GM08714 (cell line): ENCODE measurements around the gene JPH3.

ENCODE experiments used
- H3K4me3 ChIP-seq: fragments of 200-500 bp; sonication (Bioruptor generic); 2 replicates; pipeline ENCODE4 v1.5.1; 2014; ENCODE audit warnings: mild to moderate bottlenecking, low read length, inconsistent platforms
- ZNF274 ChIP-seq: IDR thresholded peaks from 2 replicates; pipeline ENCODE4 v1.6.1; 2012; ENCODE audit warnings: mild to moderate bottlenecking, low read depth, low read length

JPH3 gene

DNA sequence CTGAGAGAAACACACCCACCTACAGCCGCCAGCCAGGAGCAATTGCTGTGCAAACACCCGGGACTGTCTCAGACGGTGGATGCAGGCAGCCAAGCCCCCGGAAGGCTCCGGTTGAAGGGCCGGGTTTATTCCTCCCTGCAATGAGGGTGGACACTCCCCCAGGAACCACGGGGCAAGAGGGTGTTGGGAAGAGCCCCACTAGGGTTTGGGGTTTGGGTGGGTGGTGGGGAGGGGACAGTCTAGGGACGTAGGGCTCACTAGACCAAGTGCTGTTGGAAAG is 19.2 kb downstream of the JPH3 start:
- no peak for TF ChIP-seq ZNF274
- H3K4me3 ChIP-seq: no peak overlapping the region

DNA sequence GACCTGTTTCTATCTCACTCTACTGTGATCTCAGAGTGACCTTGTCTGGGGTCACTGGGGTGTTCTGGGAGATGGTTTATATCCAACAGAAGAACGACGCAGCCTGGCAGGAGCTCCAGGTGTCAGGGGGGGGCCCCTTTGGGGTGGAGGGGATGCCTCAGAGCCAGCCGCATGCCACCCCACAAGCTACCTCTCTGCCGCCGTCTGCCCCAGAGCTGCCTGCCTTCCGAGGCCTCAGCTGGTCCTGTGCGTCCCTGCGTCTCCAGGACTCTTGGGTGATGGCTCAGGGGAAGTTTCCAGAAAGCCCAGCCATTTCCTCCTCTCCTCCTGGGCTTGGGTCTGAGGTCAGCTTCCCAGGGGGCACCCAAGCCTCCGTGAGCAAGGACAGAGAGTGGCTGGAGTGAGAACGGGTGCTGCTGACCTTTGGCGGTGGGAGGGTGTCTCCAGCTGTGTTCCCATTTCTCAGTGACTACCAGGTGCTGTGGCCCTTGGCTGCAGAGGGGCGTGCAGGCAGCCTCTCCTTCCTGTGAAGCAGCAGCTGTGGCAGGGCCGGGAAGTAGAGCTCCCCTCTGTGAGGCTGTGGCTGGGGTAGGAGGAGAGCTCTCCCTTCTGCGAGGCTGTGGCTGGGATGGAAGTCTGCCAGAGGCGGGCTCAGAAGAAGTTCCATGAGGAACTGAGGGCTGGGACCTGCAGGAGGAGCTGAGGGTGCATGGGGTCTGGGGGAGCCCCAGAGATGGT is 19.8 kb downstream of the JPH3 start:
- no peak overlapping the region for H3K4me3 ChIP-seq
- TF ChIP-seq ZNF274: no peak

DNA sequence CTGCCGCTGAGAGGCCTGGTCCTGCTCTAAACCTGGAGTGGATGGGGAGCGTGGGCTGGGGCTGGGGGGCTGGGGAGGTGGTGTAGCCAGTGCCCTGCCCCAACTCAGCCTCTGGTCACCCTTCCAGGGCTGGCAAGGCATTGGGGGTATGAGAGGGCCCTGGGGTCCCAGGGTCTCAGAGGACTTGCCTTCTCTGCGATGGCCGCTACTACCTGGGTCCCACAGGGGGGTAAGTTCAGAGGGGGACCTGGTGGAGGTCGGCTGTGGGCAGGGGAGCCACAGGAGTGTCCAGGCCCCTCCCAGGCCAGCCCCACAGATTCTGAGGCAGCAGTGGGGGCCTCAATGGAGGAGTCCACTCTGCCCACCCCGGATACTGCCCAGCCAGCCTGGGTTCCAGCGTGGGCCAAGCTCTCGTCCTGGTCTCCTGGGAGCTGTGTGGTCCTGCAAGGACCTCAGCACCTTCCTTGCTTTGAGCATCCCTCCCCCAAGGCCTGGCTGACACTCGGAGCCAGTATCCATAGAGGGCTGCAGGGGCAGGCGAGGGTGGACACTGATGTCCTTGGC is 20.5 kb downstream of the JPH3 start:
- H3K4me3 ChIP-seq: no peak overlapping the region
- TF ChIP-seq ZNF274: no peak

GRCh38 chr16:87625241-87625797 is 23.0 kb downstream of the JPH3 start:
- no peak for TF ChIP-seq ZNF274
- no peak overlapping the region for H3K4me3 ChIP-seq

GRCh38 chr16:87626401-87626800 is 24.1 kb downstream of the JPH3 start:
- H3K4me3 ChIP-seq: no peak overlapping the region
- no peak for TF ChIP-seq ZNF274

GRCh38 chr16:87626905-87627304 is 24.6 kb downstream of the JPH3 start:
- H3K4me3 ChIP-seq: no peak overlapping the region
- no peak for TF ChIP-seq ZNF274

DNA sequence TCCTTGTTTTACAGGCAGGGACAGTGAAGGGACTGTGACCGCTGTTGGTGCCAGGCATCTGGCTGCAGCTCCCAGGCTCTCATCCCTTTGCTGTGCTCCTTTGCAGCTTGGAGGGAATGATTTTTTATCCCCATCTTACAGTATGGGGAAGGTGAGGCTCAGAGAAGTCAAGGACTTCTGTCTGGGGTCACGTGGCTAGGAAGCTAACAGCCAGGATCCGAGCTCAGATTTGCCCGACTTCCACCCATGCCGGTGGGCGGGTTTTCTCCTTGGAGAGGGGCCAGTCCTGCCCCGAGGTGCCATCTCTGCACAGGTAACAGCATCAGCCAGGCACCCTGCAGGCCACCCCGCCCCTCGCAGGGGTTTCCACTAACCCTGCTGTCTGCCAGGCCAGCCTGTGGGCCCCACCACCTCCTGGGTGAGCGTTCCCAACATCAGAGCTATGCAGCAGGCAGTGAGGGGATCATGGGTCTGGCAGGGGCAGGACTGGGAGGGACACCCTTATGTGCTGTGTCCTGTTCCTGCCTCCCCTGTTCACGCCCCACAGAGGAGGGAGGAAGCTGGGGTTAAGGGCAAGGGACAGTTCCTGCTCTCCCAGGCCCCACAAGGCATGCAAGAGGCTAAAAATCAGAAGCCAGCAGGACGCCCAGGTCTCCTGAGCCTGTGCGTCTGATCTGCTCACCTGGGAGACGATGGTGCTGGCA is 25.4 kb downstream of the JPH3 start:
- no peak overlapping the region for H3K4me3 ChIP-seq
- no peak for TF ChIP-seq ZNF274

DNA sequence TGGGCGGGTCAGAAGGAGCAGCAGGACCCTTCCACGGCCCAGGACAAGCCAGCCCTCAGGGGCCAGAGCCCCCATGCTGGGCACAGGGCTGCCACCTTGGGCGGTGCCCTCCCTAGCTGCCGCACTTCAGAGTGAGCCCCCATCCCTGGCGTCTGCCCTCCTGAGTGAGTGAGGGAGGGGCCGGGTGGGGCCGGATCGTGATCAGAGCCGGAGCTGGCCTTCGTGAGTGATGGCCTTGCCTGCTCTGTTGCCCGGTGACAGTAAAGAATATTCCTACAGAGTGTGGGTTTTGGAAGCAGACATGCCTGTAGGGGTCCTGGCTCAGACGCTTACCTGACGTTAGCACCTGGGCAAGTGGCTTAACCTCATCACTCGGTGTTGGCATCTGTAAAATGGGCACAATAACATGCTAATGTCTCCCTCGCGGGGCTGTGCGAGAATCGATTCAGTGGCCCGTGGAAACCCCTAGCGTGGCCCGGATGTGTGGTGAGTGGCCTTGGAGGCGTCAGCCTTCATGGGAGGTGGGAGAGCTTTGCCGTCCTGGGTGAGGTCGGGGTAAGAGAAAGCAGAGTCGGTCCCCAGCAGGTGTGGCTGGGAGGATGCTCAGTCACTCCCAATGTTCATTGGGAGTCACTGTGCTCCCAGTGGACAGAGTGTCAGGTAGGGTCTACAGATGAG is 26.1 kb downstream of the JPH3 start:
- TF ChIP-seq ZNF274: no peak
- no peak overlapping the region for H3K4me3 ChIP-seq

DNA sequence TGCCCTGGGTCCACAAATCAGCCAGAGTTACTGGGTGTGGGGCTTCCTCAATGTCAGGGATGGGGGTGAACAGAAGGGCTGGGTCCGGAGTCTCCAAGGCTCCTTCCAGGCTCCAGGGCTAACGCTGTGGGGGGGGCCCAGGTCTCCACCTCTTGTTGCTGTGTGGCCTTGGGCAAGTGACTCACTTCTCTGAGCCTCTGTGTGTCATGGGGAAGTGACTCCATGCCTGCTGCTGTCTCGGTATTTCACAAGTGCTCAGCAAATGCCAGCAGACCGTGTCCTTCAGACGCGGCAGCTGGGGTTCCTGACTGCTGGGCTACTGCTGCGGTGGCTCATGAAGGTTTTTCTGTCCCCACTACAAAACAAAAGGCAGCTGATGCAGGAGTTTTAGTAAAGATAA is 26.6 kb downstream of the JPH3 start:
- no peak overlapping the region for H3K4me3 ChIP-seq
- TF ChIP-seq ZNF274: no peak

- TF ChIP-seq ZNF274: no peak
- H3K4me3 ChIP-seq: no peak overlapping the region
These were observed 28.8 kb downstream of the JPH3 start for GRCh38 chr16:87631067-87631466.

- H3K4me3 ChIP-seq: no peak overlapping the region
- TF ChIP-seq ZNF274: no peak
These were observed 32.1 kb downstream of the JPH3 start for GRCh38 chr16:87634411-87634810.

- no peak for TF ChIP-seq ZNF274
- no peak overlapping the region; the same call in 1 of the 2 replicates for H3K4me3 ChIP-seq
These were observed 33.3 kb downstream of the JPH3 start for GRCh38 chr16:87635541-87636049.

GRCh38 chr16:87636050-87636684 is 33.9 kb downstream of the JPH3 start:
- TF ChIP-seq ZNF274: no peak
- no peak overlapping the region for H3K4me3 ChIP-seq

GRCh38 chr16:87636741-87637140 is 34.4 kb downstream of the JPH3 start:
- TF ChIP-seq ZNF274: no peak
- H3K4me3 ChIP-seq: no peak overlapping the region

GRCh38 chr16:87637357-87637756 is 35.0 kb downstream of the JPH3 start:
- TF ChIP-seq ZNF274: no peak
- H3K4me3 ChIP-seq: no peak overlapping the region
